NCI-H2081 (cell line): ENCODE data around the gene PTPN2.
"Not testable (repeated sequence)": the region's sequence is repeated elsewhere in the genome, so short reads cannot be mapped to it uniquely, and the experiment has no call there.

Source experiments
- DNase-seq, 2 experiments: peaks; one replicate each; lab custom pipeline; 2025; lab: John Stamatoyannopoulos, UW

PTPN2 gene

GRCh38 chr18:12825230-12825629 is 58.8 kb downstream of the PTPN2 start:
- no peak for DNase-seq

DNA sequence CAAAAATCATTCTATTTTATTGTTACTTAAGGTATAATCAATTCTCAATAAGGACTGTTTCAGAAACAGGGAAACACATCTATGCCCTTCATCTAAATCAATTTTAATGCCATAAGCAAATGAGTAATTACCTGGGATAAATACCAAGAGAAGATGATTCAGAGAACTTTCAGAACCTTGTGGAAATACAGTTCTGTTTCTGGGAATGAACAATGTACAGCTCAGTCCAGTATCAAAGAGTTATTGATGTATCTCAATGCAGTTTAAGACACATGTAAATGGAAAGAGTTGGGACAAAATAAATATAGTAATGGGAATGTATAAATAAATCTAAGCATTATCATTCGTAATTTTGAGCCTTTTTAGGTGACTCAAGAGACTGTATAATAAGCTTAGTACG is 60.1 kb downstream of the PTPN2 start:
- DNase-seq = no peak

DNA sequence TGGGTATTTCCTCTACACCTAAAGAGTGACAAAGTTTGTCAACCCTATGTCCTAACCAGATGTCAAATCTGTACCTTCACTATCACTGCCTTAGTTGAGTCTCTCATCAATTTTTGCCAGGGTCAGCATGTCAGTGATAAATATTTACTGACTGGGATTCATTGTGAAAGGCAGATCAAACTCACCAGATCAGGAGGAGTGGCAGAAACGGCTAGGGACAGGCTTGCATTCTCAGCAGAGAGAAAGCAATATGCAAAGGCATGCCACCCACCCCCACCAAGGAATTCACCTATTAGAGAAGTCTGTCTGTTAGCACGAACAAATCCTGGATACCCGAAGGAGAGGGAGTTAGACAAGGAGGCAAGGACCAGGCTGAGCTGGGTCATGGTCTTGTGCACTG is 62.6 kb downstream of the PTPN2 start:
- DNase-seq = no peak

GRCh38 chr18:12820506-12820905 is 63.5 kb downstream of the PTPN2 start:
- DNase-seq = peak in 1 of 2 experiments; percentile 43

GRCh38 chr18:12819841-12820240 is 64.2 kb downstream of the PTPN2 start:
- DNase-seq = no peak

DNA sequence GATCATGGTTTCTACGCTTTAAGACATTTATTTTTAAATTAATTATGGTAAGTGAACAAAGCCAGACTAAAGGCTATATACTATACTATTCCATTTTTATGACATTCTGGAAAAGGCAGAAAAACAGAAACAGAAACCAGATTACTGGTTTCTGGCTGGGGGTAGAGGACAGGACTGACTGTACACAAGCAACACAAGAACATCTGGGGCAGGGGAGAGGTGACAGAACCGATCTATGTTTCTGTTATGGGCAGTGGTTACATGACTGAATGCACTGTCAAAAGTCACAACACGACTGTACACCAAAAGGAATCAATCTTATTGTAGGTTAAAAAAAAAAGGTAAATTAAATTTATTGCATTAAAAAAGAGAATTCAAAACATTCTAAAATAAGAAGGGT is 64.7 kb downstream of the PTPN2 start:
- DNase-seq = no peak

- DNase-seq = no peak
Measured at GRCh38 chr18:12818243-12818642, 65.8 kb downstream of the PTPN2 start.

DNA sequence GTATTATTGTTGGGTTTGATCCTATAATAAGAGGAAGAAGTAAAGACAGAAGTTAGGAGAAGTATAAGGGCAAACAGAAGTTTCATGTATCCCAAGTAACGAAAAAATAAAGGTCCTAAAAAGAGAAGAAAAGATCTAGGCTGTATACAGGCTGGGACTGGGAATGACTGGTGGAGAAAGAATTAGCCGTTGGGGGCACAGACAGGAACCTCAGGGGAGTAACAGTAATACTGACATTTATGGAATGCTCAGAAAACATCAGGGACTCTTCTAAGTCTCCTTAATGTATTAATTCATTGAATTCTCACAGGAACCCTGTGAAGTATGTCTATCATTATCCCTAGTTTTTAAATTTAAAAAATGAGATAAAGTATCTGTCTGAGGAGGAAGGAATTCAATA is 67.6 kb downstream of the PTPN2 start:
- DNase-seq = no peak

DNA sequence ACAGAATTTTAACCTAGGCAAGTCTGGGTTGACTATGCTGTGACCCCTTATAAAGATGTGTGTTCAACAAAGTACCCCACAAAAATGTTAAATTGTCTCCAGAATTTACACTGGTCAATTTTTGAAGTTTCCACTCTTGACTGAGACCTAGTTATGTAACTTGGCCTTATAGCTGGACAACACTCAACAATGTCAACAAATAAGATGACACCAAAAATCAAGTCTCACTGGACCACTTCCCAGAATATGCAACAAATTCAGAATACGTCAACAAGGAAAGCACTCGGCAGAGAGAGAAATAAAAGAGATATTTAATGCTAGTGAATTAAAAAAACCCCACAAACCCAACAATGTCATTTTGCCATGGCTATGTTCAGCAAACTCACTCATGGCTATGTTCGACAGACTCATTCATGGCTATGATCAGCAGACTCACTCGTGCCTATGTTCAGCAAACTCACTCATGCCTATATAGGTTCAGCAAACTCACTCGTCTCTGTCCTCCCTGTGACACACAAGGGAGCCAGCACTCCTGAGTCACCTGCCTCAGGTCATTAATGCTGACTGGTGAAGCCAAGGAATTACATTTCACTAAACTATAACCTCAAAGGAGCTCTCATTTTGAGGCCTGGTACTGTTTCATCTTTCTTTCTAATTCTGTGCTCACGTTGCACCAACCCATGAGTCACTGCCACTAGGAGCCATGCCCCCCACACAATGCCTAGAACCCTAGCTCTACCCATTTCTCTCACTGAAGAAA is 72.7 kb downstream of the PTPN2 start:
- no peak for DNase-seq

DNA sequence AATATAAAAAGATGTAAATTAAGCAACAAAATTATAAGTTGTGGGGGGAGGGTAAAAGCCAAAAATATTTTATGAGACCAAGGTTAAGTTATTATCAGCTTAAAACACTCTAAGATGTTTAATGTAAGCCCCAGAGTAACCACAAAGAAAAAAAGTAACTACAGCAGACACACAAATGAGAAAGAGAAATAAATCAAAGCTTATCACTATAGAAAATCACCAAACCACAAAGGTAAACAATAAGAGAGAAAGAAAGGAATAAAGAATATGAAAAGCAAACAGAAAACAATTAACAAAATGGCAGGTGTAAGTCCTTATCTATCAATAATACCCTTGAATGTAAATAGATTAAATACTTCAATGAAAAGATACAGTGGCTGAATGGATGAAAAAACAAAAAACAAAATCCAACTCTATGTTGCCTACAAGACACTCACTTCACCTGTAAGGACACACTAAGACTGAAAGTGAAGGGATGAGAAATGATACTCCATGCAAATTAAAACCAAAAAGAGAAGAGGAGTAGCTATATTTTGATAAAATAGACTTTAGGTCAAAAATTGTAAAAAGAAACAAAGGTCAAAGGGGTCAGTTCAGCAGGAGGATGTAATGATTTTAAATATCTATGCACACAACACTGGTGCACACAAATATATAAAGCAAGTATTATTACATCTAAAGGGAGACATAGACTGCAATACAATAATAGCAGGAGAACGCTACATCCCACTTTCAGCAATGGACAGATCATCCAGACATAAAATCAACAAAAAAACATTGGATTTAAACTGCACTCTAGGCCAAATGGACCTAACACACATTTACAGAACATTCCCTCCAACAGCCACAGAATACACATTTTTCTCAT is 80.7 kb downstream of the PTPN2 start:
- no peak for DNase-seq

DNA sequence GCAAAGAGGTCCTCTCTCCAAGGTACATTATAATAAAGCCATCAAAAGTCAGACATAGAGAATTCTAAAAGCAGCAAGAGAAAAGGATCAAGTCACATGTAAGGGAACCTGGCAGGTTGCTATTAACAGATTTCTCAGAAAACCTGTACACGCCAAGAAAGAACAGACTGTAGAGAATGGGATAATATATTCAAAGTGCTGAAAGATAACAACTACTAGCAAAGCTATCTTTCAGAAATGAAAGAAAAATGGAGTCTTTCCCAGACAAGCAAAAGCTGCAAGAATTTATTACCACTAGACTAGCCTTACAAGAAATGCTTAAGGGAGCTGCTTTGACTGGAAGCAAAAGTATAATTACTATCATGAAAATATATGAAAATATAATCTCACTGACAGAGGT is 81.5 kb downstream of the PTPN2 start:
- DNase-seq = no peak

GRCh38 chr18:12796448-12796847 is 87.6 kb downstream of the PTPN2 start:
- no peak for DNase-seq

DNA sequence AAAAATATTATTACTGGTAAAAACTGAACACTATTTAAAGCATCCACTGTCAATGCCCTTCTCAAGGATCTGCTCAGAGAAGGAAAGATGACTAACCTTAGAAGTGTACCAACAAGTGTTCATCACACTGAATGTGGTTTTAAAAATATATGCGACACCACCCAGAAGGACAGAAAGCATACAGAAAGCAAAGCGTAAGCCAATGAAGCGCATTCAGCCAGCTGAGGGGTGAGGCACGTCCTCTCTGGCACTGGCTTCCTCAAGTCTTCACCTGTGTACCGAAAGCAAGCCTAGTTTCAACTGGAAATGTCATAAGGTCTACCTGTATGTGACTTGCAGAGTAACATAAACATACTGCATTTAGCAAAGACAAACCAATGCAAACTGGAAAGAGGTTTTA is 92.4 kb downstream of the PTPN2 start:
- no peak for DNase-seq

GRCh38 chr18:12786669-12787068 is 97.4 kb downstream of the PTPN2 start:
- DNase-seq = no peak

GRCh38 chr18:12783524-12783923 is 100.5 kb downstream of the PTPN2 start:
- DNase-seq = no peak

DNA sequence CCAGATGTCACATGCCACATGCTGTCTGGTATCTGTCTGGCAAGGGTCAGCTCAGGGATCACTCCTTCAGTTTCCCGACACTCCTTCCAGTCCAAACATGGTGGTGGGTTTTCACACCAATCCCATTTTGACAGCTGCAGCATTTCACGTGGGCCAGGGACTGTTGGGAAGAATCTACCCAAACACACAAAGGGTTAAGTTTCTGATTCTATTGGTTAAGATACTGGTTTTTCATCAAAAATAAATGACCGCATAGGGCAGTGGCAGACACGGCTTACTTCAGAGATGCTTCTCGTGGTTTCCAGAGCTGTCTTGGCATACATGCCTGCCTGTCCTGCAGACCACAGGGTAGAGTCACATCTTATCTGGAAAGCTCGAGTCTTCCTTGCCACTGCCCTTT is 101.5 kb downstream of the PTPN2 start:
- DNase-seq = no peak

DNA sequence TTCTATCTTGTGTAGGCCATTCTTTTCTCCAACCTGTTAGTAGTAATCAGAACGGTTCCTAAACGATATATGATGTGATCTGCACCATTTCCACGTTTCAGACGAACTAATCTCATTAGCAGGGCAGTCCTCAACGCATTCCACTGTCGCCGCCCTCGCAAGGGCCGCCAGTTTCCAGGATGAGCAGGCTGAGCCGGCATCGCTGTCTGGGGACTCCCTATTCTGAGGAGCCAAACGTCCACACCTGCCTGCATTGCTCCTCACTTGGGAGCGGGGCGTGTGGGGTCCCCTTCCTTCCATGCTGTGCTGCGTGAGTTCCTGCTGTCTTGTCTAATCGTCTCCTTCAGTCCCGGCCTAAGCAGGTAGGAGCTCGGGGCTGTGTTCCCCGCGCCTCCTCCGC is 104.6 kb downstream of the PTPN2 start:
- DNase-seq = no peak

- no peak for DNase-seq
Measured at GRCh38 chr18:12779043-12779442, 105.0 kb downstream of the PTPN2 start.

DNA sequence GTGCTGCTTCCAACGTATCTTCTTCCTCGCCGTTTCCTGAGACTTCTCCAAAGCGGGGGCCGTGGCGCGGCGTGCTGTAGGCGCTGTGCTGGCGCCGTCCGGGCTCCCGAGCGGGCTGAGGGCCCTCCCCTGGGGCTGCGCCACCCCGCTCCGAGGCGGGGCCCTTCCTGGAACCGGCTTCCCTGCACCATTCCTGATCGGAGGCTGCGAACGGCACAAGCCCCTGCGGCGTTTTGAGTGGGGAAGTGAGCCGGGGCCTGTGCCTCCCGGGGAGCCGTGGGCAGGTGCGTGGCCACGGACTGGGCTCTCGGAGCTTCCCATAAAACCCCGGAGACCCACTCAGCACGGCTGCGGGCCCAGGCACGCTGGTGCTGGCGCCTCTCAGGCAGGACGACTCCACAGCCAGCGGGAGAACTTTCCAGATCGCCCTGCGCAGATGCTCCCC is 106.5 kb downstream of the PTPN2 start:
- no peak for DNase-seq

DNA sequence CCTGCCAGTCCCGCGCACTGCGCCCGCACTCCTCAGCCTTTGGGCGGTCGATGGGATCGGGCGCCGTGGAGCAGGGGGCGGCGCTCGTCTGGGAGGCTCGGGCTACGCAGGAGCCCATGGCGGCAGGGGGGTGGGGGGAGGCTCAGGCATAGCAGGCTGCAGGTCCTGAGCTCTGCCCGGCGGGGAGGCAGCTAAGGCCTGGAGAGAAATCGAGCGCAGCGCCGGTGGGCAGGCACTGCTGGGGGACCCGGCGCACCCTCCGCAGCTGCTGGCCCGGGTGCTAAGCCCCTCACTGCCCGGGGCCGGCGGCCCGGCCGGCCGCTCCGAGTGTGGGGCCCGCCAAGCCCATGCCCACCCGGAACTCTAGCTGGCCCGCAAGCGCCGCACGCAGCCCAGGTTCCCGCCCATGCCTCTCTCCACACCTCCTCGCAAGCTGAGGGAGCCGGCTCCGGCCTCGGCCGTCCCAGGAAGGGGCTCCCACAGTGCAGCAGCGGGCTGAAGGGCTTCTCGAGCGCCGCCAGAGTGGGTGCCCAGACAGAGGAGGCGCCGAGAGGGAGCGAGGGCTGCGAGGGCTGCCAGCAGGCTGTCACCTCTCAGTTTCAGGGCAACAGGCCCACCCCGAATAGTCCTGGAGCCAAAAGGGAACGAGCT is 107.1 kb downstream of the PTPN2 start:
- no peak for DNase-seq

- DNase-seq = not testable (repeated sequence)
Measured at GRCh38 chr18:12776415-12776814, 107.6 kb downstream of the PTPN2 start.

DNA sequence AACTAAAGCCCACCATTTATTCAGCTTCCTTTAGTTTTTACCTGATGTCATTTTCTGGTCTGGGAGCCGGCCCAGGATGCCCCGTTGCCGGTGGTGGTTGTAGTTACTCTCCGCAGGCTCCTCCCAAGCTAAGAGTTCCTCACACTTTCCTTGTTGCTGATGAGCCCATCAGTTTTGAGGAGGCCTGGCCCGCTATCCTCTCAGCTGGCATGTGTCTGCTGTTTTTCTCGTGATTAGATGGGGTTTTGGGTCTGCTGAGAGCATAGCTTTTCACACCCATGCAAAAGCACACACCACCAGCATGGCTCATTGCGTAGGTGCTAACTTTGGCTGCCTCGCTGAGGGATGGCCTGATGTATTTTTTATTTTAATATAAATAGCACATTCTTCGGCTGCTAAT is 109.1 kb downstream of the PTPN2 start:
- DNase-seq = no peak

GRCh38 chr18:12773369-12773768 is 110.7 kb downstream of the PTPN2 start:
- DNase-seq = no peak
